ENCODE measurements around the gene TMEM39B. TPM values are rescaled to one million over a fixed set of nuclear protein-coding genes. Genes with fewer than 3 reads are reported as not detected.
"Not testable (repeated sequence)": the region's sequence is repeated elsewhere in the genome, so short reads cannot be mapped to it uniquely, and the experiment has no call there.

TMEM39B gene
- total RNA-seq, 4 donors from 2014 or later: 3.7 to 13.2 (median 7.3) TPM

DNA sequence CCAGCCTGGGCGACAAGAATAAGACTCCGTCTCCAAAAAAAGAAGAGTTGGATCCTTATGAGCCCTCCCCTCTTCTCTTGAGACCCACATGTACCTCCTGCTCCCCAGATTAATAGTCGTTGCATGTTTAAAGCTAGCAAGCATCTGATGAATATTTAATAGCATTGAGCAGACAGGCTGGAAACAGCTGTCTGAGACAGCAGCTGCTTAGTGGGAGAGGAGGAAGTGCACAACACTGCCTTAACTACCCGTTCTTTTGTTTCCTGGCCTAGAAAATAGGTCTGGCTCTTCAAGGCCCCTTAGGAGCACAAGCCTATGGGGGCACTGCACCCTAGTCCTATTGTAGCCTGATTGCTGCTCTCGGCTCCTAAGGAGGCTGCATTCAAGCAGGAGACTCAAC, 17.3 kb upstream of the TMEM39B start:
- Histone ChIP-seq H3K9me3 (no peaks in the 10 kb centered on the region), H3K27me3 (no peaks in the 10 kb centered on the region), H3K36me3 (peaks cover 0 to 98% (median 13%) of the 10 kb centered on the region in 3 donors), H3K4me3 (no peak overlapping the region), H3K4me1 (no peaks in the 10 kb centered on the region), H3K27ac (no peak overlapping the region)
- 82 to 88% methylated on average over 5 of the region's 5 CpGs for WGBS, 2 donors
- TF ChIP-seq POLR2A (IDR thresholded peaks at IDR 0.05): no peak
- TF ChIP-seq, protein P1, sequence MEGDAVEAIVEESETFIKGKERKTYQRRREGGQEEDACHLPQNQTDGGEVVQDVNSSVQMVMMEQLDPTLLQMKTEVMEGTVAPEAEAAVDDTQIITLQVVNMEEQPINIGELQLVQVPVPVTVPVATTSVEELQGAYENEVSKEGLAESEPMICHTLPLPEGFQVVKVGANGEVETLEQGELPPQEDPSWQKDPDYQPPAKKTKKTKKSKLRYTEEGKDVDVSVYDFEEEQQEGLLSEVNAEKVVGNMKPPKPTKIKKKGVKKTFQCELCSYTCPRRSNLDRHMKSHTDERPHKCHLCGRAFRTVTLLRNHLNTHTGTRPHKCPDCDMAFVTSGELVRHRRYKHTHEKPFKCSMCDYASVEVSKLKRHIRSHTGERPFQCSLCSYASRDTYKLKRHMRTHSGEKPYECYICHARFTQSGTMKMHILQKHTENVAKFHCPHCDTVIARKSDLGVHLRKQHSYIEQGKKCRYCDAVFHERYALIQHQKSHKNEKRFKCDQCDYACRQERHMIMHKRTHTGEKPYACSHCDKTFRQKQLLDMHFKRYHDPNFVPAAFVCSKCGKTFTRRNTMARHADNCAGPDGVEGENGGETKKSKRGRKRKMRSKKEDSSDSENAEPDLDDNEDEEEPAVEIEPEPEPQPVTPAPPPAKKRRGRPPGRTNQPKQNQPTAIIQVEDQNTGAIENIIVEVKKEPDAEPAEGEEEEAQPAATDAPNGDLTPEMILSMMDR (IDR thresholded peaks at IDR 0.05): no peak
- TF ChIP-seq EP300 (IDR thresholded peaks at IDR 0.05): no peak
- DNase-seq (ENCODE audit: low spot score in 2 of 2): no peak

DNA sequence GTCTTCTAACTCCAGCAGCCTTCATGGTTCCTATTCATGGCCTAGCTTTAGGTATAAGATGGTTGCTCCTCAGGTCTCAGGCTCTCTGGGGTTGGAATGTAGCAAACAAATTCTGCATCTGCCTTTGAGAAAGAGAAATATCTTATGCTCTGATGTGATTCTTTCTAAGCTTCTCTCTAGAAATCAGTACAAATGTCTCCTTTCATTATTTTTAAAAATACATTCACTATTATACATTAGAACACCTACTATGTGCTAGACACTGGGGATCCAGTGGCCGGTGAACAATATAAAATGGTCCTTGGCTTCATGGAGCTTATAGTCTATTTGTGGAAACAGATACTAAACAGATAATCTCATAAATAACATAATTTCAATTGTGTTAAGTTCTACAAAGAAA, 16.1 kb upstream of the TMEM39B start:
- no peaks in the 10 kb centered on the region for H3K4me1 ChIP-seq
- WGBS, 2 donors: 98 to 100% methylated on average over 1 of the region's 1 CpG
- peaks cover 0 to 98% (median 20%) of the 10 kb centered on the region in 3 donors for H3K36me3 ChIP-seq

DNA sequence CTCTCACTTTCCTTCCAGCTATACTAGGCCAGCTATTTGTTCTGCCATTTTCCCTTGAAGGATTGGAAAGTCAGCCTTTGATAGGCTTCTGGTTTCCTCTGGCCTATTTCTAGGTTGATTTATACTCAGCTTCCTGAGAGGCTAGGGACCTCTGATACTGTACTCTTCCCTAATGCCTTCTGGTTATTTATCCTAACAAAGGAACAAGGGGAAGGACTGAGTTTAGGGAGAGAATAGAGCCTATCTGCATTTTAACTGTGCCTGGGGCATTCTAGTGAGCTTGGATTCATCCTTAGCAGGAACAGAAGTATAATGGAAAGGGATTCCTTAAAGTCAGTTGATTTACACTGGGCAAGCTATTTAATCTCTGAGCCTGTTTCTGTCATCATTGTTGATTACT, 11.8 kb upstream of the TMEM39B start:
- Histone ChIP-seq H3K9me3 (no peaks in the 10 kb centered on the region), H3K27ac (peak overlapping the region in 1 of 4 donors; percentile 26), H3K4me3 (no peak overlapping the region), H3K4me1 (peaks cover 0 to 18% (median 10%) of the 10 kb centered on the region in 4 donors), H3K36me3 (peaks cover 0 to 62% (median 15%) of the 10 kb centered on the region in 3 donors), H3K27me3 (no peaks in the 10 kb centered on the region)
- DNase-seq (ENCODE audit: low spot score in 2 of 2): no peak
- TF ChIP-seq, protein P1 (IDR thresholded peaks at IDR 0.05): no peak
- TF ChIP-seq POLR2A (IDR thresholded peaks at IDR 0.05) (no peak), EP300 (IDR thresholded peaks at IDR 0.05) (no peak)

More for the DNA sequence above, 16.1 kb upstream of the TMEM39B start:
- TF ChIP-seq, protein P1 (IDR thresholded peaks at IDR 0.05): no peak
- TF ChIP-seq POLR2A (IDR thresholded peaks at IDR 0.05): no peak
- TF ChIP-seq EP300 (IDR thresholded peaks at IDR 0.05): no peak
- H3K9me3 ChIP-seq: no peaks in the 10 kb centered on the region
- DNase-seq (ENCODE audit: low spot score in 2 of 2): no peak
- no peak overlapping the region for H3K4me3 ChIP-seq
- H3K27ac ChIP-seq: no peak overlapping the region
- no peaks in the 10 kb centered on the region for H3K27me3 ChIP-seq

GRCh38 chr1:32062867-32063230, 9.9 kb upstream of the TMEM39B start:
- Histone ChIP-seq H3K27ac (peak overlapping the region in 3 of 4 donors; percentile 54 to 79 (median 57)), H3K9me3 (no peaks in the 10 kb centered on the region), H3K27me3 (no peaks in the 10 kb centered on the region), H3K4me3 (no peak overlapping the region), H3K4me1 (peaks cover 0 to 33% (median 23%) of the 10 kb centered on the region in 4 donors), H3K36me3 (peaks cover 0 to 42% (median 12%) of the 10 kb centered on the region in 3 donors)
- TF ChIP-seq EP300 (IDR thresholded peaks at IDR 0.05): no peak
- WGBS, 2 donors: 53 to 64% methylated on average over 4 of the region's 4 CpGs
- no peak for DNase-seq (ENCODE audit: low spot score in 2 of 2)

DNA sequence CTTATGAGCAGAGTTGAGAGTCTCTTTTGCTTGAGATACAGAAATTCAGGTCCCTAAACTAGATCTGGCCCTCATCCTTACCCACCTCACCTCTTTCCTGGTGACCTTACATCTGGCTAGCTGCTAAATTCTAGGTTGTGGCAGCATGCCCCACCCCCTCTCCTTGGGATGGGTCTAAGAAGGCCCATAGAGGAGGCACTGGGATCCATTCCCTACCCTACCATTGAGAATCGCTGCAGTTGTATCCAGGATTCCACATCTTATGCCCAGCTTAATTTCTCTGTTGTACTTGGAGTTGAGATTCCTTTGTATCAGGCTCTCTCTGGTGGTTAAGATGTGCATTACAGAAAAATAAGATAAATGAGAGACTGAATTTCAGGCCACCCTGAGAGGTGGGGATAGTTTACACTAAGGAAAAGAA, 9.5 kb upstream of the TMEM39B start:
- no peaks in the 10 kb centered on the region for H3K9me3 ChIP-seq
- WGBS, 2 donors: 0 to 9% methylated on average over 1 of the region's 1 CpG
- DNase-seq (ENCODE audit: low spot score in 2 of 2): no peak
- no peaks in the 10 kb centered on the region for H3K27me3 ChIP-seq
- H3K36me3 ChIP-seq: peaks cover 0 to 38% (median 12%) of the 10 kb centered on the region in 3 donors
- peaks cover 0 to 35% (median 23%) of the 10 kb centered on the region in 4 donors for H3K4me1 ChIP-seq
- TF ChIP-seq EP300 (IDR thresholded peaks at IDR 0.05): peak in 1 of 2 donors; percentile 18
- TF ChIP-seq, protein P1 (IDR thresholded peaks at IDR 0.05): peak; percentile 48 to 84 (median 55)
- no peak for TF ChIP-seq POLR2A (IDR thresholded peaks at IDR 0.05)
- H3K27ac ChIP-seq: peak overlapping the region in 3 of 4 donors; percentile 54 to 79 (median 57)
- no peak overlapping the region for H3K4me3 ChIP-seq

DNA sequence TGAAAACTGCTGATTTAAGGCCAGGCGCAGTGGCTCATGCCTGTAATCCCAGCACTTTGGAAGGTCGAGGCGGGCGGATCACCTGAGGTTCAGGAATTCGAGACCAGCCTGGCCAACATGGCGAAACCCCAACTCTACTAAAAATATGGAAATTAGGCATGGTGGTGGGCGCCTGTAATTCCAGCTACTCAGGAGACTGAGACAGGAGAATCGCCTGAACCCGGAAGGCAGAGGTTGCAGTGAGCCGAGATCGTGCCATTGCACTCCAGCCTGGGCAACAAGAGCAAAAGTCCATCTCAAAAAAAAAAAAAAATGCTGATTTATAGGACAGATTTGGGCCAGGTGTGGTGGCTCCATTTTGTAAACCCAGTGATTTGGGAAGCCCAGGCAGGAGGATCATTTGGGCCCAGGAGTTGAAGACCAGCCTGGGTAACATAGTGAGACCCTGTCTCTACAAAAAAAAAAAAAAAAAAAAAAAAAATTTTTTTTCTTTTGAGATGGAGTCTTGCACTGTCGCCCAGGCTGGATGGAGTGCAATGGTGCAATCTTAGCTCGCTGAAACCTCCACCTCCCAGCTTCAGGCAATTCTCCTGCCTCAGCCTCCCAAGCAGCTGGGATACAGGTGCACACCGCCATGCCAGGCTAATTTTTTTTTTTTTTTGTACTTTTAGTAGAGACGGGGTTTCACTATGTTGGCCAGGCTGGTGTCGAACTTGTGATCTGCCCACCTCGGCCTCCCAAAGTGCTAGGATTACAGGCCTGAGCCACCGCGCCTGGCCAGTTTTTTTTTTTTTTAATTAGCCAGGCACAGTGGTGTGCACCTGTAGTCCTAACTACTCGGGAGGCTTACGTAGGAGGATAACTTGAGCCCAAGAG, 6.9 kb upstream of the TMEM39B start:
- H3K4me3 ChIP-seq; H3K9me3 ChIP-seq; DNase-seq (ENCODE audit: low spot score in 2 of 2); H3K27me3 ChIP-seq: not testable (repeated sequence)
- peak overlapping the region in 2 of 4 donors; percentile 62 to 64 for H3K27ac ChIP-seq
- H3K36me3 ChIP-seq: peaks cover 0 to 14% (median 3%) of the 10 kb centered on the region in 3 donors
- peaks cover 0 to 45% (median 23%) of the 10 kb centered on the region in 4 donors for H3K4me1 ChIP-seq
- 68 to 71% methylated on average over 21 of the region's 21 CpGs for WGBS, 2 donors
